ENCODE data around the gene PHOSPHO2.
"Not testable (repeated sequence)": the region's sequence is repeated elsewhere in the genome, so short reads cannot be mapped to it uniquely, and the experiment has no call there.

DNA sequence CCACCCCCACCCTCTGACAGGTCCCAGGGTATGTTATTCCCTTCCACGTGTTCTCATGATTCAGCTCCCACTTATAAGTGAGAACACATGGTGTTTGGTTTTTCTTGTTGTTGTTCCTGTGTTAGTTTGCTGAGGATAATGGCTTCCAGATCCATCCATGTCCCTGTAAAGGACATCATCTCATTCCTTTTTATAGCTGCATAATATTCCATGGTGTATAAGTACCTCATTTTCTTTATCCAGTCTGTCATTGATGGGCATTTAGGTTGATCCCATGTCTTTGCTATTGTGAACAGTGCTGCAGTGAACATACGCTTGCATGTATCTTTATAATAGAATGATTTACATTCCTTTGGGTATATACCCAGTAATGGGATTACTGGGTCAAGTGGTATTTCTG lies 4.9 kb downstream of the PHOSPHO2 start:
- not testable (repeated sequence) for TF ChIP-seq POLR2A (IDR thresholded peaks at IDR 0.05)
- TF ChIP-seq, protein P1, sequence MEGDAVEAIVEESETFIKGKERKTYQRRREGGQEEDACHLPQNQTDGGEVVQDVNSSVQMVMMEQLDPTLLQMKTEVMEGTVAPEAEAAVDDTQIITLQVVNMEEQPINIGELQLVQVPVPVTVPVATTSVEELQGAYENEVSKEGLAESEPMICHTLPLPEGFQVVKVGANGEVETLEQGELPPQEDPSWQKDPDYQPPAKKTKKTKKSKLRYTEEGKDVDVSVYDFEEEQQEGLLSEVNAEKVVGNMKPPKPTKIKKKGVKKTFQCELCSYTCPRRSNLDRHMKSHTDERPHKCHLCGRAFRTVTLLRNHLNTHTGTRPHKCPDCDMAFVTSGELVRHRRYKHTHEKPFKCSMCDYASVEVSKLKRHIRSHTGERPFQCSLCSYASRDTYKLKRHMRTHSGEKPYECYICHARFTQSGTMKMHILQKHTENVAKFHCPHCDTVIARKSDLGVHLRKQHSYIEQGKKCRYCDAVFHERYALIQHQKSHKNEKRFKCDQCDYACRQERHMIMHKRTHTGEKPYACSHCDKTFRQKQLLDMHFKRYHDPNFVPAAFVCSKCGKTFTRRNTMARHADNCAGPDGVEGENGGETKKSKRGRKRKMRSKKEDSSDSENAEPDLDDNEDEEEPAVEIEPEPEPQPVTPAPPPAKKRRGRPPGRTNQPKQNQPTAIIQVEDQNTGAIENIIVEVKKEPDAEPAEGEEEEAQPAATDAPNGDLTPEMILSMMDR (IDR thresholded peaks at IDR 0.05) = not testable (repeated sequence)

Data from thyroid gland (tissue), 4 donors.